HL-60/S4 (cell line): ENCODE measurements around the gene HSPA1L.

Experiments
- in situ Hi-C: fragments of 300-500 bp; cut with MboI; formaldehyde crosslinking; loops from 2 replicates; pipeline ENCODE4 v1.14.3; 2022; ENCODE audit warnings: low sequenced_read_pairs

Gene HSPA1L

GRCh38 chr6:31767096-31767645 lies 47.9 kb downstream of the HSPA1L start:
- in situ Hi-C loops = no loop called here

- in situ Hi-C loops = no loop called here
Measured at GRCh38 chr6:31765910-31766794, 48.9 kb downstream of the HSPA1L start.

- in situ Hi-C loops = no loop called here
Measured at GRCh38 chr6:31765559-31765909, 49.5 kb downstream of the HSPA1L start.

GRCh38 chr6:31764198-31764597 lies 50.9 kb downstream of the HSPA1L start:
- in situ Hi-C loops = no loop called here

GRCh38 chr6:31763619-31763940 lies 51.5 kb downstream of the HSPA1L start:
- in situ Hi-C loops = no loop called here

- in situ Hi-C loops = no loop called here
Measured at GRCh38 chr6:31762878-31763618, 52.0 kb downstream of the HSPA1L start.

- in situ Hi-C loops = no loop called here
Measured at GRCh38 chr6:31762356-31762755, 52.7 kb downstream of the HSPA1L start, which contains the start of gene SAPCD1. Gene SAPCD1, plus strand, starts transcription at chr6:31762656. Its CDS starts 399 bp downstream, at chr6:31763055.

GRCh38 chr6:31761343-31761742 lies 53.7 kb downstream of the HSPA1L start:
- in situ Hi-C loops = no loop called here

GRCh38 chr6:31760790-31761189 lies 54.3 kb downstream of the HSPA1L start:
- in situ Hi-C loops = no loop called here
